Stimulated activated CD4-positive, alpha-beta T cell treated with anti-CD3 and anti-CD28 coated beads, Interleukin-15, amount 100 ng/mL, for 48 hours (primary cell): ENCODE measurements around the gene MSH2.
A peak's percentile ranks its signal among the peaks of the same experiment; 100 is the strongest.

Source experiments
- DNase-seq, 2 donors: peaks; one replicate each; pipeline ENCODE4 v3.0.0-alpha.2; 2020; ENCODE audit warnings: low read depth in 2 of 2

Gene MSH2

DNA sequence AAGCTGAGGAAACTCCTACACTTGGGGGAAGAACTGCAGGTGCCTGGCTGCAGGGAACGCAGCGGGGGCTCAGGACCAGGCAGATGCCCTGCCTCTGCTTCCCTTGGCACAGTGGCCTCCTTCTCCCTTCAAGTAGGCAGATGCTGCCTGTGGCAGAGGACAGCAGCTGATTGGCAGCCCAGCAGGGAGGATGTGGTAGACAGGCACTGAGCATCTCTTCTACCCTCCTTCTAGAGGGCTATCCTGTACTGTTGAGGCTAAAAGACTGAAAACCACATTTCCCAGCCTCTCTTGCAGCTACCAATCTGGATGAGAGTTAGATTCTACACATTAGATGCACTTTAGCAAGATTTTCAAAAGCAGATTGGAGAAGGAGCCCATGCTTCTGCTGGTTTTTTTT is 105.7 kb downstream of the MSH2 start:
- DNase-seq = no peak

DNA sequence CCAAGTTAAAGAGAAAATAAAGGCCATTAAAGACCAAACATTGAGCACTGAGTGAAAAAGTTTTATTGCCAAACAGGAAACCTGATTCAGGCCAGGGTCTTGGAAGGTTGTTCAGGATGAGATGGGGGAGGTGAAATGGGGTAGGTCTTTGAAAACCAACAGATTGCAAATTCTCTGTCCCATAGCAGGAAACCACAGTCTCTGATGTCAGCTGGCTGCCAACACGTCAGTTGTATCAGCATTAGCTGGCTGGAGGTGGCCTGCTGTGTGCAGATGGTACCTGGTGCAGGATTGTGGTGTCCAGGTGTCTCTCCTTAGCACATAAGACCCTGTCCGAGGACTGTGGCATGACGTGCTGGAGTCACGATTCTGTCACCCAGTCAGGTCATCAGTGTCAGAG is 106.3 kb downstream of the MSH2 start:
- DNase-seq = no peak

- DNase-seq = no peak
Observed at GRCh38 chr2:47509821-47510385, 106.9 kb downstream of the MSH2 start.

GRCh38 chr2:47510745-47511144 is 107.8 kb downstream of the MSH2 start:
- no peak for DNase-seq

GRCh38 chr2:47512581-47513083 is 109.7 kb downstream of the MSH2 start:
- DNase-seq = no peak

DNA sequence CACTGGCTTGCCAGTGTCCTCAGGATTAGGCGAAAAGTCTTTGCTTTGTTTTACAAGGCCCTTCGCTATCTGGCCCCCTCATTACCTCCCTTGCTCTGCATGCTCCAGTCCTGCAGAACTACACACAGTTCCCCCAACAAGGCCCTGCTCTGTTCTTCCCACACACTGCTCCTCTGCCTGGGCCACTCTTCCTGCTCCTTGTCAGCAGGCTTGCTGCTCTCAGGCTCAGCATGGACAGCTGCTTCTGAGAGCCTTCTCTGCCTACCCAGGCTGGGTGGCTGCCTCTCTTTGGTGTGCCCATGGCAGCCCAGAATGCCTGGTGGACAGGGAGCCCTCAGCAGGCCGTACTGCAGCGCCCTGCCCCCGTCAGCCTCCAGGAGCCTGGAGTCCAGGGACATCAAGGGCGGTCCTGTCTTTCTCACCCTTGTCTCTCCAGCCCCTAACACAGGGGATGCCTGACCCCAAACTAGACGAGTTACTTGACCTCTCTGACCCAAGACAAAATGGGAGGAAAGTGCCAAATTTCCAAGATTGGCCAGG is 111.1 kb downstream of the MSH2 start:
- no peak for DNase-seq

- DNase-seq = no peak
Observed at GRCh38 chr2:47516360-47517104, 113.6 kb downstream of the MSH2 start.

DNA sequence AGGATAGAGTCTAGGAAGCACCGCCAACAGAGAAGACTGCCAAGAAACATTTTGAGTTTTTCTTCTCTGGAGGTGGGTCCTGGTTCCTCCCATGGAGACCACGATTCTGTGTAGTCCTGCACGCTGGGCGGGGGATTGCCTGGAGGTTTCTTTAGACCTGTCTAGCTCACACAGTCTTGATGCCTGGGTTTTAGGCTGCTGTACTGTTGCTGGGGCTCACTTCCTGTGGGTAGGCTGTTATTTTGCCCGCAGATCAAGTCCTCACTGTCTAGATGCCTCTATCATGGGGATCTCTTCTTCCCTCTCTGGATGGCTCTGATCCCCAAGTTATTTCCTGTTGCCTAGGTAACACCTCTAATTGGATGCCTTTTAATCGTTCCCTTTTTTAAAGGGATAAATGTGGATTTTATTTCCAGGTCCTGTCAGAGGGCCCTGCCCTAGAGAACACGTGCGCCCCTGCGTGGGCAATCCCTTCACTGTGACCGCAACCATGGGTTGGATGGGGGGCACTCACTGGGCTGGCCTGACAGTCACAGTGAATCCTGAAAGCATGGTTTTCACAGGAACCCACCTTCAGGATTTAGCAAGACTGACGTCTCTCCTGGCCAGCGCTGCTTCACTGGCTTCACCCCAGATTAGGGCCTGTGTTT is 115.7 kb downstream of the MSH2 start:
- DNase-seq = no peak

- no peak for DNase-seq
Observed at GRCh38 chr2:47519147-47519537, 116.2 kb downstream of the MSH2 start.

GRCh38 chr2:47519604-47520301 is 116.8 kb downstream of the MSH2 start:
- no peak for DNase-seq

GRCh38 chr2:47520302-47520630 is 117.3 kb downstream of the MSH2 start:
- DNase-seq = no peak

- peak; percentile 62 for DNase-seq
Observed at GRCh38 chr2:47520825-47521665, 118.1 kb downstream of the MSH2 start.

DNA sequence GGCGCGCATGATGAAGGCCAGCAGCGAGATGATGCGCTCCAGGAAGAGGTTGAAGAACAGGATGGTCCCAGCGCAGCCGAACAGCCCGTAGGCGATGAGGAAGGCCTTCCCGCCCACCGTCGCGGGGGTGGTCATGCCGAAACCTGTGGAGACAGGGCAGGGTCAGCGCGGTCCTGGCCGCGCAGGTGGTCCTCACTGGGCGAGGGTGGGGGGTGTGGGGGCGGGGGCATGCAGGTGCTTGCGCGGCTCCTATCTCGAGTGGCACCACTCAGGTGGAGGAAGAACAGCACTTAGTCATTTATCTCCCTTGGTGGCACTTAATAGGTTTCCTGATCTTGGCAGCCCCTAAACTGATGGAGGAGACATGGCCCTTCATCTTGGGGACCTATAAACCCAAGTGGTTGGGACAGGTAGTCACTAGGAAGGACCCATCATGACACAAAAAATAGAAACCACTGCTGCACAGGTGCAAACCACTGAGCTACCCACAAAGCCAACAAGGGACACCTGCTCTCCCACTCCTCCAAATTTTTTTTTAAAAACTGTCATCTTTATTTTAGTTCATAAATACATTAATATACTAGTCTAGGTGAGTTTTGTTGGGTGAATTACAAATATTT is 118.8 kb downstream of the MSH2 start:
- DNase-seq = no peak

DNA sequence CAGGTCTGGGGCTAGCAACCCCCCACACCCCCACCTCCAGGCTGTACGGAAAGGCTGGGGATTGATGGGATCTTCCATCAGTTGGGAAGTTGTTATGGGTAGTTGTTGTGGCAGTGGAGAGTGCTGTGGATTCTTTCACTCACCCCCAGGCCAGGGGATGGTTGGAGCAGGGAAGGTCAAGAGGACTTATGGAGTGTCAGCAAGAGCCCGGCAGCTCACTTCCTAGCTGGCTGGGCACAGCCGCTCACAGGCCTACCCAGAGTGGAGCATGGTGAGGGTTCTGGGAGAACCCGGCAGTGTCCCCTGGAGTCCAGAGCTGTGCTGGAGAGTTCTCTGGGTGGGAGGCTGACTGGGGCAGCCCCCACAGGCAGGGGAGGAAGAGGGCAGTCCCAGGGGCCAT is 122.2 kb downstream of the MSH2 start:
- no peak for DNase-seq

- no peak for DNase-seq
Observed at GRCh38 chr2:47528455-47528854, 125.5 kb downstream of the MSH2 start.

GRCh38 chr2:47528874-47529273 is 125.9 kb downstream of the MSH2 start:
- no peak for DNase-seq

DNA sequence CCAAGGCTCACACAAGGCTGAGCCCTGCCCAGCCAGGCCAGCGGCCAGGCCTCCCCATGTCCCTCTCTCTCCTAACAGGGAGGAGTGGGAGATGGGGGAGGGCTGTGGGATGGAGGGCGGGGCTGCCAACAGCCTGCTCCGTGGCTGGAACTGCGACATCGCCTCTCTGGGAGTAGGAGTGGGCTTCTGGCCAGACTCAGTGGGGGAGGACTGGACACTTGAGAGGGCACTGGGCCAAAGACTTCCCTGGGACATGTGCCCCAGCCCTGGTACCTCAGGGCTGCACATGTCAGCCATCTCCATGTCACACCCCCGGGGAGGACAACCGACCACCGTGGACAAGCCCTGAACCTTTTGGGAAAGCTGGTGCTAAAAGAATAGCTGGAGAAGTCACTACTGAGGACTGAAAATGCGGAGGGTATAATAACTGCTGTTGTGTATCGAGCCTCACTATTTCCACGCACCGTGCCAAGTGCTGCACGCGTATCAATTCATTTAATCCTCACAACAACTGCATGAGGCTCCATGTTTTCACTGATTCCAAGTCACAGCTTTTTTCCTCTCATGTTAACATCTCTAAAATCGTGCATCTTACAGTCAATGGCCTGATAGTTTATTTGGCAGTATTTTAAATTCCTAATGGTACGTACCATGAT is 127.3 kb downstream of the MSH2 start:
- DNase-seq = no peak

GRCh38 chr2:47531378-47532042 is 128.6 kb downstream of the MSH2 start:
- DNase-seq = no peak
